Kidney epithelial cell (primary cell): ENCODE data around the gene MX2. TPM values are rescaled to one million over a fixed set of nuclear protein-coding genes. Genes with fewer than 3 reads are reported as not detected.
"Not testable (repeated sequence)": the region's sequence is repeated elsewhere in the genome, so short reads cannot be mapped to it uniquely, and the experiment has no call there.

Experiments
- DNase-seq: peaks from one replicate; pipeline ENCODE4 v3.0.0-alpha.2; 2010; ENCODE audit warnings: low read depth
- H3K27me3 ChIP-seq: 2 replicates; pipeline ENCODE4 v1.6.0; 2011; ENCODE audit warnings: low read length; ENCODE audit not compliant: control insufficient read depth, insufficient read depth
- H3K36me3 ChIP-seq: 2 replicates; pipeline ENCODE4 v1.5.1; 2011; ENCODE audit warnings: low read length; ENCODE audit not compliant: control insufficient read depth, insufficient read depth
- H3K4me3 ChIP-seq: 2 replicates; pipeline ENCODE4 v1.5.1; 2011; ENCODE audit warnings: low read depth, mild to moderate bottlenecking, control low read depth, low read length
- CTCF ChIP-seq: IDR thresholded peaks from 2 replicates; pipeline ENCODE4 v1.5.1; 2011; ENCODE audit warnings: mild to moderate bottlenecking, moderate library complexity, low read length, control low read depth, inconsistent platforms; ENCODE audit not compliant: insufficient read depth, poor library complexity, severe bottlenecking
- total RNA-seq: library from RNA; depleted of rRNA; stranded (reverse); fragments of >200 nt; gene quantifications from 2 replicates; pipeline ENCODE4 v1.2.3, GENCODE V29; 2015

MX2 gene
- total RNA-seq, 1 donor from 2014 or later = 1.4 TPM

GRCh38 chr21:41350436-41351155 lies 11.2 kb upstream of the MX2 start:
- no peak for DNase-seq
- H3K4me3 ChIP-seq = no peak overlapping the region
- no peaks in the 10 kb centered on the region for H3K36me3 ChIP-seq
- peaks cover 5% of the 10 kb centered on the region for H3K27me3 ChIP-seq
- no peak for TF ChIP-seq CTCF

- TF ChIP-seq CTCF = no peak
- Histone ChIP-seq H3K36me3 (no peaks in the 10 kb centered on the region), H3K27me3 (peaks cover 4% of the 10 kb centered on the region), H3K4me3 (no peak overlapping the region)
- DNase-seq = no peak
Measured at GRCh38 chr21:41357546-41357945, 4.3 kb upstream of the MX2 start.

- Histone ChIP-seq H3K4me3 (no peak overlapping the region), H3K27me3 (peaks cover 4% of the 10 kb centered on the region), H3K36me3 (no peaks in the 10 kb centered on the region)
- TF ChIP-seq CTCF = no peak
- DNase-seq = no peak
Measured at GRCh38 chr21:41358193-41359166, 3.3 kb upstream of the MX2 start.

GRCh38 chr21:41359286-41359685 lies 2.5 kb upstream of the MX2 start:
- H3K27me3 ChIP-seq = peaks cover 4% of the 10 kb centered on the region
- no peak for DNase-seq
- TF ChIP-seq CTCF = no peak
- no peak overlapping the region for H3K4me3 ChIP-seq
- H3K36me3 ChIP-seq = no peaks in the 10 kb centered on the region

GRCh38 chr21:41359754-41360071 lies 2.1 kb upstream of the MX2 start:
- DNase-seq, H3K27me3 ChIP-seq, H3K4me3 ChIP-seq, H3K36me3 ChIP-seq: not testable (repeated sequence)

- Histone ChIP-seq H3K36me3 (no peaks in the 10 kb centered on the region), H3K27me3 (peaks cover 4% of the 10 kb centered on the region), H3K4me3 (no peak overlapping the region)
- DNase-seq = no peak
- TF ChIP-seq CTCF = peak; percentile 17
Measured at GRCh38 chr21:41360072-41360821, 1.6 kb upstream of the MX2 start.
